PC-3 (cell line): ENCODE measurements around the gene NOS1. TPM values are rescaled to one million over a fixed set of nuclear protein-coding genes. Genes with fewer than 3 reads are reported as not detected.
A peak's percentile ranks its signal among the peaks of the same experiment; 100 is the strongest.

Experiments
- ATAC-seq: fragments of 200-7000 bp; cut with Tn5 transposase; 2 replicates; pipeline ENCODE4 v1.9.1; 2020; ENCODE audit warnings: mild to moderate bottlenecking, moderate library complexity
- BruUV-seq: library from RNA; stranded (reverse); fragments of 400-500 nt; replicated peaks from 2 replicates; lab custom pipeline; 2021; lab: Mats Ljungman, UMichigan
- CTCF ChIA-PET: fragments of 300-600 bp; sonication (Branson Sonifier 250); formaldehyde crosslinking; loops from one replicate; lab custom pipeline; 2022; ENCODE audit warnings: antibody characterized with exemption; lab: Charles Lee
- POLR2A ChIA-PET: fragments of 300-600 bp; sonication (Branson Sonifier 250); formaldehyde crosslinking; loops from one replicate; lab custom pipeline; 2022; ENCODE audit warnings: antibody characterized with exemption; ENCODE audit not compliant: unreplicated experiment; lab: Charles Lee
- DNase-seq: peaks from one replicate; pipeline ENCODE4 v3.0.0-alpha.2; 2015
- H2AFZ ChIP-seq: fragments of 300-600 bp; sonication (generic); 2 replicates; pipeline ENCODE4 v1.6.0; 2016; ENCODE audit warnings: antibody characterized with exemption, low read length
- H3F3A ChIP-seq: fragments of 300-600 bp; sonication (generic); one replicate; pipeline ENCODE4 v1.6.0; 2017; ENCODE audit warnings: antibody characterized with exemption, low read length, control low read depth, mild to moderate bottlenecking; ENCODE audit not compliant: unreplicated experiment
- H3K27ac ChIP-seq: fragments of 300-600 bp; sonication (generic); 2 replicates; pipeline ENCODE4 v1.5.1; 2016; ENCODE audit warnings: mild to moderate bottlenecking, low read length
- H3K27me3 ChIP-seq: fragments of 300-600 bp; sonication (generic); 2 replicates; pipeline ENCODE4 v1.6.1; 2016; ENCODE audit warnings: low read length, mixed read lengths
- H3K36me3 ChIP-seq: fragments of 300-600 bp; sonication (generic); 2 replicates; pipeline ENCODE4 v1.6.1; 2016; ENCODE audit warnings: low read depth, mixed run types, low read length, mixed read lengths
- H3K4me1 ChIP-seq: fragments of 300-600 bp; sonication (generic); 2 replicates; pipeline ENCODE4 v1.5.1; 2016; ENCODE audit warnings: low read length; ENCODE audit not compliant: insufficient read depth
- H3K4me2 ChIP-seq: fragments of 300-600 bp; sonication (generic); 2 replicates; pipeline ENCODE4 v1.6.0; 2016; ENCODE audit warnings: low read length
- H3K4me3 ChIP-seq: fragments of 300-600 bp; sonication (generic); 2 replicates; pipeline ENCODE4 v1.5.1; 2016; ENCODE audit warnings: mild to moderate bottlenecking, low read length, mixed read lengths
- H3K79me2 ChIP-seq: fragments of 300-600 bp; sonication (generic); 2 replicates; pipeline ENCODE4 v1.6.1; 2017; ENCODE audit warnings: low read length, mixed read lengths
- H3K9ac ChIP-seq: fragments of 300-600 bp; sonication (generic); 2 replicates; pipeline ENCODE4 v1.6.0; 2016; ENCODE audit warnings: mild to moderate bottlenecking, low read length
- H3K9me2 ChIP-seq: fragments of 300-600 bp; sonication (generic); replicated peaks from 2 replicates; pipeline ENCODE4 v1.6.1; 2016; ENCODE audit warnings: mixed run types, low read length, mixed read lengths
- H3K9me3 ChIP-seq: fragments of 300-600 bp; sonication (generic); 2 replicates; pipeline ENCODE4 v1.6.1; 2016; ENCODE audit warnings: low read length, mixed read lengths
- H4K20me1 ChIP-seq: fragments of 300-600 bp; sonication (generic); 2 replicates; pipeline ENCODE4 v1.6.1; 2016; ENCODE audit warnings: low read length, mixed read lengths
- EZH2 ChIP-seq: fragments of 300-600 bp; sonication (generic); IDR thresholded peaks from one replicate; pipeline ENCODE4 v1.6.1; 2017; ENCODE audit warnings: antibody characterized with exemption, mild to moderate bottlenecking, low read length; ENCODE audit not compliant: unreplicated experiment
- EZH2phosphoT487 ChIP-seq: fragments of 300-600 bp; sonication (generic); IDR thresholded peaks from 2 replicates; pipeline ENCODE4 v1.6.1; 2018; ENCODE audit warnings: mild to moderate bottlenecking, antibody characterized with exemption, low read length, borderline replicate concordance
- intact Hi-C: fragments of 100-400 bp; cut with micrococcal nuclease; formaldehyde crosslinking; loops from 2 replicates; pipeline ENCODE4 v1.9.0; 2023
- total RNA-seq: library from RNA; depleted of rRNA; stranded (reverse); fragments of >200 nt; gene quantifications from 2 replicates; pipeline ENCODE4 v1.2.3, GENCODE V29; 2014
- TF ChIP-seq, protein P1 (sequence below): fragments of 300-600 bp; sonication (generic); conservative IDR thresholded peaks from 2 replicates; pipeline ENCODE4 v1.5.1; 2017; ENCODE audit warnings: antibody characterized with exemption, low read depth, mild to moderate bottlenecking, low read length

The NOS1 gene
- total RNA-seq, 1 experiment from 2014 or later = 0.11 TPM

DNA sequence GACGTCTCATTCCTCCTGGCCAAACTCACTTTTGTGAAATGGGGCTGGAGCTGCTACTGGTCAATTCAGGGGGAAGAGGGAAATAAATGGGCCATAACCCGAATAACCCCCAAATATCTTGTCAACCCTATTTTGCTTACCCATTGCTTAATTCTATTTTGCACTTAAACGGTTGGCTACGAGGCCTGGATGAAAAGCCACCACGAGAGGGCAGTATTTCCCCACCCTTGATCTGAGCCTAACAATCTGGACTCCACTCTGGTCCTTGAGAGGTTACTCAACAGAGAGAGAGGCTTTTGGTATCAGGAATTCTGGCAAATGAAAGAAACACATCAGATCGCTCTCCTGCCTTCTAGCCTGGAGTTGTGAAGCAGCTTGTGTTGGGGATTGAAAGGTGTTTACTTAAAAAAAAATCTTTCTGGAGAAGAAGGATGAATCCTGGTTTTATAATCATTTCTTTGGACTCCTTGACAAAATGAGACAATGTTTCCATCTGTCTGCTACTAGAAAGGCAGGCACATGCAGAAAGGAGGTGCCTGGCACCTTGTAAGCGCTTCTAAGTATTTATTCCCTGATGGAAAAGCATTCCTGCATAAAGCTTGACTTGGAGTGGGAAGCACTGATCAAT, 148.7 kb downstream of the NOS1 start:
- intact Hi-C loops = loop anchor here (1.0 to 2.0 kb wide), 6 partner anchors 24 to 638 kb away; no protein-coding TSS in a partner anchor
- H2AFZ ChIP-seq = no peak overlapping the region
- POLR2A ChIA-PET = no interaction called here

DNA sequence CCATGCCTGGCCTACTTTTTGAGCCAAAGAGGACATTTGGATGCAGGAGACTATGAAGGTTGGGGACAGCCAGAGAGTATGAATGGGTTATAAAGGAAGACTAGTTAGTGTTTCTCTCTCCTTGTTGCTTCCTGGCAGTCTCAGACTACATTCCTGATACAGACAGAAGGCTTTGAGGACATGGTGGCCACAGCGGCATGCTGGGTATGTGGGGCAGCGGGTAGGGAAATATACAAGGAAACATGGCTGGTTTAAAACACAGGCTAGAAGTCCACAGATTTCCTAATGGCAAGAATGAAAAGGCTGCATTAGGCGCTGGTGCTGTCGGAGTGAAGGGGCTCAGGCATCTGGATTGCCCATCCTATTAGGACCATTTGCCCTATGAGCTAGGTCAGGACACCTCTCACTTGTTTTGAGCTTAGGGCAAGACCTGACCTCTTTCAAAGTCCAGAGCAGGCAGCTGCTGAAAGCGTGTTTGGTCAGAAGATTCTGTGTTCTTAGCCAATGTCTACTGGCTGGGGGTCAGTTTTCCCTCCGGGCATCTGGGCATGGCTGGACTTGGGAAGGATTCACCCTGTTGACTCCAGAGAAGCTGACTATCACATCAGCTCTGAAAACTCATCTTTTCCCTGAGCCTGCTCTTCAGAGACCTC, 151.0 kb downstream of the NOS1 start:
- Histone ChIP-seq H4K20me1 (no peaks in the 10 kb centered on the region), H3K9me2 (no peaks in the 10 kb centered on the region), H2AFZ (no peak overlapping the region), H3F3A (no peaks in the 10 kb centered on the region), H3K4me2 (no peak overlapping the region), H3K27ac (no peak overlapping the region), H3K27me3 (peaks cover 19% of the 10 kb centered on the region; the same call in 1 of the 2 replicates), H3K9me3 (no peaks in the 10 kb centered on the region), H3K4me3 (no peak overlapping the region), H3K4me1 (peaks cover 8% of the 10 kb centered on the region), H3K36me3 (no peaks in the 10 kb centered on the region), H3K79me2 (no peaks in the 10 kb centered on the region), H3K9ac (no peak overlapping the region)
- intact Hi-C loops = no loop called here
- BruUV-seq = no TSS peak
- TF ChIP-seq EZH2phosphoT487 (no peak), EZH2 (no peak)
- TF ChIP-seq, protein P1, sequence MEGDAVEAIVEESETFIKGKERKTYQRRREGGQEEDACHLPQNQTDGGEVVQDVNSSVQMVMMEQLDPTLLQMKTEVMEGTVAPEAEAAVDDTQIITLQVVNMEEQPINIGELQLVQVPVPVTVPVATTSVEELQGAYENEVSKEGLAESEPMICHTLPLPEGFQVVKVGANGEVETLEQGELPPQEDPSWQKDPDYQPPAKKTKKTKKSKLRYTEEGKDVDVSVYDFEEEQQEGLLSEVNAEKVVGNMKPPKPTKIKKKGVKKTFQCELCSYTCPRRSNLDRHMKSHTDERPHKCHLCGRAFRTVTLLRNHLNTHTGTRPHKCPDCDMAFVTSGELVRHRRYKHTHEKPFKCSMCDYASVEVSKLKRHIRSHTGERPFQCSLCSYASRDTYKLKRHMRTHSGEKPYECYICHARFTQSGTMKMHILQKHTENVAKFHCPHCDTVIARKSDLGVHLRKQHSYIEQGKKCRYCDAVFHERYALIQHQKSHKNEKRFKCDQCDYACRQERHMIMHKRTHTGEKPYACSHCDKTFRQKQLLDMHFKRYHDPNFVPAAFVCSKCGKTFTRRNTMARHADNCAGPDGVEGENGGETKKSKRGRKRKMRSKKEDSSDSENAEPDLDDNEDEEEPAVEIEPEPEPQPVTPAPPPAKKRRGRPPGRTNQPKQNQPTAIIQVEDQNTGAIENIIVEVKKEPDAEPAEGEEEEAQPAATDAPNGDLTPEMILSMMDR = no peak
- POLR2A ChIA-PET = no interaction called here
- no peak for DNase-seq
- CTCF ChIA-PET = no interaction called here
- ATAC-seq = no peak

More for the DNA sequence above, 148.7 kb downstream of the NOS1 start:
- TF ChIP-seq, protein P1 = peak; percentile 99
- TF ChIP-seq EZH2phosphoT487 (no peak), EZH2 (no peak)
- Histone ChIP-seq H3K9ac (no peak overlapping the region), H3K4me1 (peaks cover 8% of the 10 kb centered on the region), H3K27ac (no peak overlapping the region), H3K9me2 (no peaks in the 10 kb centered on the region), H3K9me3 (no peaks in the 10 kb centered on the region), H3K36me3 (no peaks in the 10 kb centered on the region), H3K79me2 (no peaks in the 10 kb centered on the region), H4K20me1 (no peaks in the 10 kb centered on the region), H3F3A (no peaks in the 10 kb centered on the region), H3K4me3 (no peak overlapping the region), H3K4me2 (no peak overlapping the region), H3K27me3 (peaks cover 25% of the 10 kb centered on the region)
- no TSS peak for BruUV-seq
- CTCF ChIA-PET = interaction anchor here (0.5 to 1.0 kb wide), 2 partner anchors 31 to 625 kb away, joined by 3 to 4 read pairs; no protein-coding TSS in a partner anchor
- ATAC-seq = peak; percentile 92
- DNase-seq = peak; percentile 91

- Histone ChIP-seq H3K9me2 (no peaks in the 10 kb centered on the region), H3K4me3 (no peak overlapping the region), H2AFZ (no peak overlapping the region), H3K4me1 (peaks cover 8% of the 10 kb centered on the region), H3K27ac (no peak overlapping the region), H3K36me3 (no peaks in the 10 kb centered on the region), H3K9ac (no peak overlapping the region), H3K79me2 (no peaks in the 10 kb centered on the region), H3F3A (no peaks in the 10 kb centered on the region), H3K27me3 (peaks cover 18% of the 10 kb centered on the region; the same call in 1 of the 2 replicates), H3K4me2 (no peak overlapping the region), H4K20me1 (no peaks in the 10 kb centered on the region), H3K9me3 (no peaks in the 10 kb centered on the region)
- no TSS peak for BruUV-seq
- intact Hi-C loops = no loop called here
- ChIA-PET CTCF (no interaction called here), POLR2A (no interaction called here)
- DNase-seq (no peak), ATAC-seq (no peak)
- TF ChIP-seq, protein P1 = no peak
- TF ChIP-seq EZH2phosphoT487 (no peak), EZH2 (no peak)
Observed at GRCh38 chr12:117209626-117210025, 151.8 kb downstream of the NOS1 start.
